Cardiac muscle cell (in vitro differentiated cells and primary cell): ENCODE results near the gene ZNF30. TPM values are rescaled to one million over a fixed set of nuclear protein-coding genes. Genes with fewer than 3 reads are reported as not detected.
"Not testable (repeated sequence)": the region's sequence is repeated elsewhere in the genome, so short reads cannot be mapped to it uniquely, and the experiment has no call there.

ENCODE experiments used
- DNase-seq, 2 donors: peaks; one replicate each; pipeline versions ENCODE4 v3.0.0 to v3.0.0-alpha.2; 2010 to 2017; ENCODE audit warnings: low read depth in 1 of 2, low spot score in 1 of 2
- H3K27ac ChIP-seq: fragments of 200-600 bp; sonication (generic); 2 replicates; pipeline ENCODE4 v1.5.1; 2016
- H3K27me3 ChIP-seq: fragments of 200-600 bp; sonication (generic); 2 replicates; pipeline ENCODE4 v1.6.0; 2016; ENCODE audit warnings: control low read depth
- H3K36me3 ChIP-seq: fragments of 200-600 bp; sonication (generic); 2 replicates; pipeline ENCODE4 v1.5.1; 2016; ENCODE audit warnings: control low read depth
- H3K4me1 ChIP-seq: fragments of 200-600 bp; sonication (generic); 2 replicates; pipeline ENCODE4 v1.8.1; 2017; ENCODE audit warnings: low read depth, mild to moderate bottlenecking, mixed run types
- H3K4me3 ChIP-seq: fragments of 200-600 bp; sonication (generic); 2 replicates; pipeline ENCODE4 v1.5.1; 2016; ENCODE audit warnings: mild to moderate bottlenecking
- H3K9me3 ChIP-seq: fragments of 200-600 bp; sonication (generic); 2 replicates; pipeline ENCODE4 v1.5.1; 2017; ENCODE audit warnings: low read depth, mild to moderate bottlenecking, control low read depth
- polyA plus RNA-seq: library from polyadenylated mRNA; unstranded; fragments of >200 nt; fragmentation: Nextera tagmentation; extraction: Ambion mirVana; gene quantifications from 2 replicates; pipeline ENCODE4 v1.2.1, GENCODE V29; 2016
- total RNA-seq: library from RNA; depleted of rRNA; stranded (reverse); fragments of >200 nt; gene quantifications from 2 replicates; pipeline ENCODE4 v1.2.3, GENCODE V29; 2016
- TF ChIP-seq, protein P1 (sequence below): IDR thresholded peaks from 2 replicates; pipeline ENCODE4 v1.5.1; 2012; ENCODE audit warnings: low read depth, mild to moderate bottlenecking, low read length

The ZNF30 gene
- total and polyA plus RNA-seq, 2 experiments from 2014 or later = 4.1 to 4.7 TPM

DNA sequence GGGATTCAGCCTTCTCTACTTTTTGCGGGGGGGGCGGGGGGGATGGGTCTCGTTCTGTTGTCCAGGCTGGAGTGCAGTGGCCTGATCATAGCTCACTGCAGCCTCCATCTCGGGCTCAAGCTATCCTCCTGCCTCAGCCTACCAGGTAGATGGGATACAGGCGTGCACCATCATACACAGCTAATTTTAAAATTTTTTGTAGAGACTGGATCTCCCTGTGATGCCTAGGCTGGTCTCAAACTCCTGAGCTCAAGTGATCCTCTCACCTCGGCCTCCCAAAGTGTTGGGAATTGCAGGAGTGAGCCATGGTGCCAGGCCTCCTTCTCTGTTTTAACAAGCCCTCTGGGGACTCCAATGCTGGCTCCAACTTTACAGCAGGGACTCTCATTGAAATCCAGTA is 37.9 kb downstream of the ZNF30 start:
- no peak for DNase-seq
- Histone ChIP-seq H3K27ac (no peak overlapping the region), H3K9me3 (peaks cover 3% of the 10 kb centered on the region), H3K36me3 (no peaks in the 10 kb centered on the region), H3K4me3 (no peak overlapping the region), H3K4me1 (peaks cover 9% of the 10 kb centered on the region), H3K27me3 (no peaks in the 10 kb centered on the region)
- TF ChIP-seq, protein P1, sequence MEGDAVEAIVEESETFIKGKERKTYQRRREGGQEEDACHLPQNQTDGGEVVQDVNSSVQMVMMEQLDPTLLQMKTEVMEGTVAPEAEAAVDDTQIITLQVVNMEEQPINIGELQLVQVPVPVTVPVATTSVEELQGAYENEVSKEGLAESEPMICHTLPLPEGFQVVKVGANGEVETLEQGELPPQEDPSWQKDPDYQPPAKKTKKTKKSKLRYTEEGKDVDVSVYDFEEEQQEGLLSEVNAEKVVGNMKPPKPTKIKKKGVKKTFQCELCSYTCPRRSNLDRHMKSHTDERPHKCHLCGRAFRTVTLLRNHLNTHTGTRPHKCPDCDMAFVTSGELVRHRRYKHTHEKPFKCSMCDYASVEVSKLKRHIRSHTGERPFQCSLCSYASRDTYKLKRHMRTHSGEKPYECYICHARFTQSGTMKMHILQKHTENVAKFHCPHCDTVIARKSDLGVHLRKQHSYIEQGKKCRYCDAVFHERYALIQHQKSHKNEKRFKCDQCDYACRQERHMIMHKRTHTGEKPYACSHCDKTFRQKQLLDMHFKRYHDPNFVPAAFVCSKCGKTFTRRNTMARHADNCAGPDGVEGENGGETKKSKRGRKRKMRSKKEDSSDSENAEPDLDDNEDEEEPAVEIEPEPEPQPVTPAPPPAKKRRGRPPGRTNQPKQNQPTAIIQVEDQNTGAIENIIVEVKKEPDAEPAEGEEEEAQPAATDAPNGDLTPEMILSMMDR = no peak

DNA sequence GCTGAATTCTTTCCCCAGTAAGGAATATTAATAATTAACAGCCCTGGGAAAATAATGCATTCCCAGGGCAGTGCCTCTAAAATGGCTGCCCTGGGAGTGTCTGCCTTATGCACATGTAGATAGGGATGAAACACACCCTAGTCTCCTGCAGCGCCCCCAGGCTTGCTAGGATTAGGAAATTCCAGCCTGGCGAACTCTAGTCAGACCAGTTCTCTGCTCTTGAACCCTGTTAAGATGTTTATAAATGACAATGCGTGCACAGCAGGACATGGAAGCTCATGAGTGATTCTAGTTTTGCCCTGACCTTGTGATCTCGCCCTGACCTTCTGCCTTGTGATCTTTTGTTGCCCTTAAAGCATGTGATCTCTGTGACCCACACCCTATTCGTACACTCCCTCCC is 38.8 kb downstream of the ZNF30 start:
- H3K4me1 ChIP-seq, H3K4me3 ChIP-seq, H3K27ac ChIP-seq, H3K36me3 ChIP-seq, H3K27me3 ChIP-seq, DNase-seq, H3K9me3 ChIP-seq: not testable (repeated sequence)

DNA sequence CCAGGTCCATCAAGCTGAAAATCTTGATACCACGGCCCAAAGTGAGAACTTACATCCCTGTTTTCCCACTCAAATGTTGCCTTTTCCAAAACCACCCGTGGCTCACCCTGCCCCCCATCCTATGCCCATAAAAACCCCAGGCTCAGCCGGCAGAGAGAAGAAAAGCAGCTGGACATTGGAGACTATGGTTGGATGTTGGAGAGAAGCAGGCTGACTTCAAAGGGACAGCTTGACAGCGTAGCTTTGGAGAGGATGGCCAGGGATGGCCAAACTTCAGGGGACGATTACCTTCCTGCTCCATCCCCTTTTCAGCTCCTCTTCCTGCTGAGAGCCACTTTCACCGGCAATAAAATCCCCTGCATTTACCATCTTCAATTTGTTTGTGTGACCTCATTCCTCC is 40.8 kb downstream of the ZNF30 start:
- Histone ChIP-seq H3K9me3 (peaks cover 3% of the 10 kb centered on the region), H3K4me1 (peaks cover 4% of the 10 kb centered on the region), H3K27ac (no peak overlapping the region), H3K4me3 (no peak overlapping the region), H3K36me3 (no peaks in the 10 kb centered on the region), H3K27me3 (no peaks in the 10 kb centered on the region)
- no peak for DNase-seq
- TF ChIP-seq, protein P1 = no peak

DNA sequence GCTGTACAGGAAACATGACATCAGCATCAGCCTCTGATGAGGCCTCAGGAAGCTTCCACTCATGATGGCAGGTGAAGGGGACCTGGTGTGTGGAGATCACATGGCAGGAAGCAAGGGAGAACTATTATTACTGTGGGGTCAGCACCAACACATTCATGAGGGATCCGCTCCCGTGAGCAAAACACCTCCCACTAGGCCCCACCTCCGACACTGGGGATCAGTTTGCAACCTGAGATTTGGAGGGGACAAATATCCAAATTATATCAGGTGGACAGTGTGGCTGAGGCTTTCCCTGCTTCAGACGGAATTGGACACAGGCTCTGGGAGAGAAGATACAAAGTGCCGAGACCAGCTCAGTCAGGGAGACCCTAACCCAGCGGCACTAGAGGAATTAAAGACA is 43.0 kb downstream of the ZNF30 start:
- Histone ChIP-seq H3K4me3 (no peak overlapping the region), H3K27ac (no peak overlapping the region), H3K9me3 (peaks cover 3% of the 10 kb centered on the region), H3K27me3 (no peaks in the 10 kb centered on the region), H3K4me1 (no peaks in the 10 kb centered on the region), H3K36me3 (no peaks in the 10 kb centered on the region)
- no peak for DNase-seq
- TF ChIP-seq, protein P1 = no peak

DNA sequence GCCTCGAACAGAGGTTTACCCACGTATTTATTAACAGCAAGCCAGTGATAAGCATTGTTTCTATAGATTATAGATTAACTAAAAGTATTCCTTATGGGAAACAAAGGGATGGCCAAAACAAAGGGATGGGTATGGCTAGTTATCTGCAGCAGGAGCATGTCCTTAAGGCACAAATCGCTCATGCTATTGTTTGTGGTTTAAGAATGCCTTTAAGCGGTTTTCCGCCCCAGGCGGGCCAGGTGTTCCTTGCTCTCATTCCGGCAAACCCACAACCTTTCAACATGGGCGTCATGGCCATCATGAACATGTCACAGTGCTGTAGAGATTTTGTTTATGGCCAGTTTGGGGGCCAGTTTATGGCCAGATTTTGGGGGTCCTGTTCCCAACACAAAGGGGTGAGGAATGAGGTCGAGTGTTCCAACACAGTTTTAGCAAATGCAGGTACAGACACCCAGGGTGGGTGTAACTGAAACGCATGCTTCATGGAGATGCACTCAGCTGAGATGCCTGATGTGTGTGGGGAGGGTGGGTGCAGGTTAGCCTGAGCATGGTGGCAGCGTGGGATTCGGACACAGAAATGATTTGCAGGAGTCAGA is 43.6 kb downstream of the ZNF30 start:
- not testable (repeated sequence) for H3K9me3 ChIP-seq, H3K36me3 ChIP-seq, H3K27me3 ChIP-seq, DNase-seq, H3K27ac ChIP-seq, H3K4me1 ChIP-seq, H3K4me3 ChIP-seq

DNA sequence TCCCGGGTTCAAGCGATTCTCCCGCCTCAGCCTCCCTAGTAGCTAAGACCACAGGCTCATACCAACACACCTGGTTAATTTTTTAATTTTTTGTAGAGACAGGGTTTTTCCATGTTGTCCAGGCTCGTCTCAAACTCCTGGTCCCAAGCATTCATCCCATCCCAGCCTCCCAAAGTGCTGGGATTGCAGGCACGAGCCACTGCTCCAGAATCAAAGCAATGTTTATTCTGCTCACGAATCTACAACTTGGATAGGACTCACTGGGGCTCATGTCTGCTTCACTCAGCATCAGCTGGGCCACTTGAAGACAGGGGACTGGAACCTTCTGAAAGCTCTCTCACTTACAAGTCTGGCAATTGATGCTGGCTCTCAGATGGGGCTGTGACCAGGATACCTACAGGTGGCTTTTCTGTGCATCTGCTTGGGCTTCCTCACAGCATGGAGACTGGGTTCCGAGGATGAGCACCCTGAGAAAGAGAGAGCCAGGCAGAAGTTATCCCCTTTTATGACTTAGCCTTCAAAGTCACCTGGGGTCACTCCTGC is 45.5 kb downstream of the ZNF30 start:
- Histone ChIP-seq H3K27me3 (no peaks in the 10 kb centered on the region), H3K9me3 (no peaks in the 10 kb centered on the region), H3K4me3 (no peak overlapping the region), H3K4me1 (no peaks in the 10 kb centered on the region), H3K36me3 (no peaks in the 10 kb centered on the region), H3K27ac (no peak overlapping the region)
- TF ChIP-seq, protein P1 = no peak
- DNase-seq = no peak

DNA sequence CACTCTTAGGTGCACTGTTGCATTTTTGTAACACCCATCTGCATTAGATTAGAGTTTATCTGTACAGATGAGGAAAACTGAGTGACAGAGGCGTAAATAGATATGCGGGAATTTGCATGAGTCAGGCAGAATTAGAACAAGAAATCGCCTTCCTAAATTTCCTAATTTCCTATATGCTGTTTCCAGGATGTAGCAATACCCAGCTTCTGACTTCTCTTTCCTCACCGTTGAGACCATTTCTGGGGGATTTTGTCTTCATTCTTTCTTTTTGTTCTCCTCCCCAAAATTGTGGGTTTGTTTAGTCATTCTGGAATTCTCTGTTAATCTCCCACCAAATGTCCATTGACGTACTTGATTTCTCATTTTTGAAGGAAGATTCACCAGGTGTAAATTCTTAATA is 47.9 kb downstream of the ZNF30 start:
- no peaks in the 10 kb centered on the region for H3K27me3 ChIP-seq
- TF ChIP-seq, protein P1 = no peak
- DNase-seq = peak in 1 of 2 donors; percentile 82
- H3K36me3 ChIP-seq = no peaks in the 10 kb centered on the region
- H3K9me3 ChIP-seq = no peaks in the 10 kb centered on the region
- no peak overlapping the region for H3K4me3 ChIP-seq
- H3K4me1 ChIP-seq = no peaks in the 10 kb centered on the region
- H3K27ac ChIP-seq = no peak overlapping the region
